Panc1 (cell line): ENCODE results near the gene VSIG8. TPM values are rescaled to one million over a fixed set of nuclear protein-coding genes. Genes with fewer than 3 reads are reported as not detected.

Experiments
- ATAC-seq: fragments of 200-7000 bp; cut with Tn5 transposase; 2 replicates; pipeline ENCODE4 v1.9.1; 2020; ENCODE audit warnings: mild to moderate bottlenecking, moderate library complexity
- BruUV-seq: library from RNA; stranded (reverse); fragments of 400-500 nt; replicated peaks from 2 replicates; lab custom pipeline; 2021; lab: Mats Ljungman, UMichigan
- CTCF ChIA-PET: fragments of 300-600 bp; sonication (Branson Sonifier 250); formaldehyde crosslinking; loops from one replicate; lab custom pipeline; 2022; ENCODE audit warnings: antibody characterized with exemption; lab: Charles Lee
- POLR2A ChIA-PET: fragments of 300-600 bp; sonication (Branson Sonifier 250); formaldehyde crosslinking; loops from one replicate; lab custom pipeline; 2022; ENCODE audit warnings: antibody characterized with exemption; lab: Charles Lee
- DNase-seq: peaks from one replicate; pipeline ENCODE4 v3.0.0-alpha.2; 2010; ENCODE audit warnings: low read depth, low spot score
- H3K27ac ChIP-seq: 2 replicates; pipeline ENCODE4 v1.5.1; 2011; ENCODE audit warnings: mild to moderate bottlenecking, low read length, inconsistent platforms
- H3K27me3 ChIP-seq: fragments of 200-500 bp; sonication (Bioruptor generic); 2 replicates; pipeline ENCODE4 v1.6.0; 2014; ENCODE audit warnings: low read length, inconsistent platforms; ENCODE audit not compliant: control insufficient read depth, insufficient read depth
- H3K36me3 ChIP-seq: fragments of 200-500 bp; sonication (Bioruptor generic); 2 replicates; pipeline ENCODE4 v1.5.1; 2014; ENCODE audit warnings: inconsistent platforms, mild to moderate bottlenecking, low read length, moderate library complexity; ENCODE audit not compliant: control insufficient read depth, insufficient read depth
- H3K4me1 ChIP-seq: 2 replicates; pipeline ENCODE4 v1.5.1; 2011; ENCODE audit warnings: inconsistent platforms, mild to moderate bottlenecking, low read length, moderate library complexity; ENCODE audit not compliant: control insufficient read depth, insufficient read depth
- H3K4me3 ChIP-seq, 2 experiments: 2 replicates each; pipeline ENCODE4 v1.5.1; 2011 to 2012; ENCODE audit warnings: low read depth in 2 of 2, low read length in 2 of 2, mild to moderate bottlenecking in 2 of 2, inconsistent platforms in 1 of 2, moderate library complexity in 1 of 2
- H3K9me3 ChIP-seq: fragments of 200-500 bp; sonication (Bioruptor generic); 2 replicates; pipeline ENCODE4 v1.5.1; 2014; ENCODE audit warnings: low read depth, mild to moderate bottlenecking, inconsistent platforms, low read length, moderate library complexity; ENCODE audit not compliant: control insufficient read depth, insufficient read depth
- POLR2AphosphoS5 ChIP-seq: IDR thresholded peaks from 2 replicates; pipeline ENCODE4 v1.6.1; 2012; ENCODE audit warnings: mild to moderate bottlenecking, low read depth, low read length, moderate library complexity
- SIN3A ChIP-seq: IDR thresholded peaks from 2 replicates; pipeline ENCODE4 v1.6.1; 2012; ENCODE audit warnings: low read depth, mild to moderate bottlenecking, low read length, moderate library complexity, borderline replicate concordance; ENCODE audit not compliant: insufficient read depth
- TCF7L2 ChIP-seq: IDR thresholded peaks from 2 replicates; pipeline ENCODE4 v1.6.1; 2011; ENCODE audit warnings: mild to moderate bottlenecking, low read depth, low read length, inconsistent platforms
- in situ Hi-C: cut with HindIII; loops from 2 replicates; pipeline ENCODE4 v1.10.0; 2016; ENCODE audit warnings: low sequenced_read_pairs, low pct_unique_long_range_greater_than_20kb
- intact Hi-C: fragments of 100-400 bp; cut with micrococcal nuclease; formaldehyde crosslinking; loops from one replicate; pipeline ENCODE4 v1.10.0; 2022; ENCODE audit not compliant: unreplicated experiment
- total RNA-seq: library from RNA; stranded (reverse); gene quantifications from one replicate; pipeline ENCODE4 v1.2.1, GENCODE V29; 2021; ENCODE audit not compliant: unreplicated experiment
- TF ChIP-seq, protein P1 (sequence below), 2 experiments: IDR thresholded peaks; 2 replicates each; pipeline ENCODE4 v1.6.1; 2011 to 2012; ENCODE audit warnings: low read depth in 2 of 2, control low read depth in 1 of 2, low read length in 1 of 2, mild to moderate bottlenecking in 1 of 2, moderate library complexity in 1 of 2; ENCODE audit not compliant: insufficient read depth in 1 of 2
- TF ChIP-seq, protein P2 (sequence below): fragments of 450-650 bp; IDR thresholded peaks from 2 replicates; pipeline ENCODE4 v1.5.1; 2017; ENCODE audit warnings: mild to moderate bottlenecking

VSIG8 gene
- total RNA-seq, 1 experiment from 2014 or later, result not detected

DNA sequence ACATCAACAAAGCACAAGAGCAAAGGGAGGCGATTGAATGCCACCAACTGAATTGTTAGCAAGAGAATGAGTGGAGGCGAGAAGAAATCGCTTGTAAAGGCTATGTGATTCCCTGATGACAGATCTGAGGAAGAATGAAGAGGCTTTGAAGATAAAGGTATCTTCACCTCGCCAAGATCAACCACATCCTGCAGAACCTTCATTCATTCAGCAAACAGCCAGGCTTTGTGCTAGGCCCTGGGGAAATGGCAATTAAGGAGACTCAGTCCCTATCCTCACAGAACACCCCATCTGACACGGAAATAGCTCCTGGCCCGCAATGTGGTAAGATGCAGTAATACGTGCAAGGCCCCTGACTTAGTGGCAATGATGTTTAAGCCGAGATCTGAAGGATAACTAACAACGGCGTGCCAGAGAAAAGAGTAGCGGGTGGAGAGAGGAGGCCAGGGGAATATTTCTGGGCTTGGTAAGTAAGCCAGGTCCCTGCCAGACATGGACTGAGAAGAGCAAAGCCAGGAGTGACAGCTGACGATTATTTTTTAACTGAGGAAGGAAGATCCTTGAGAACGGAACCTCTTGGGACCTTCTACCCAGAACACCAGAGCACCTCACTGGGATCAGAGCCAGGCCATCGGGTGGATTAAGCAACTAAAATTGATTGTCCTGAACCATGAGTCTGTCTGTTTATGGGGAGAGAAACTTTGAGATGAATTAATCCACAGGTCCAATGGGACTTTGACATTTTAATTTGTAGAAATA, 4.6 kb upstream of the VSIG8 start:
- TF ChIP-seq, protein P1, sequence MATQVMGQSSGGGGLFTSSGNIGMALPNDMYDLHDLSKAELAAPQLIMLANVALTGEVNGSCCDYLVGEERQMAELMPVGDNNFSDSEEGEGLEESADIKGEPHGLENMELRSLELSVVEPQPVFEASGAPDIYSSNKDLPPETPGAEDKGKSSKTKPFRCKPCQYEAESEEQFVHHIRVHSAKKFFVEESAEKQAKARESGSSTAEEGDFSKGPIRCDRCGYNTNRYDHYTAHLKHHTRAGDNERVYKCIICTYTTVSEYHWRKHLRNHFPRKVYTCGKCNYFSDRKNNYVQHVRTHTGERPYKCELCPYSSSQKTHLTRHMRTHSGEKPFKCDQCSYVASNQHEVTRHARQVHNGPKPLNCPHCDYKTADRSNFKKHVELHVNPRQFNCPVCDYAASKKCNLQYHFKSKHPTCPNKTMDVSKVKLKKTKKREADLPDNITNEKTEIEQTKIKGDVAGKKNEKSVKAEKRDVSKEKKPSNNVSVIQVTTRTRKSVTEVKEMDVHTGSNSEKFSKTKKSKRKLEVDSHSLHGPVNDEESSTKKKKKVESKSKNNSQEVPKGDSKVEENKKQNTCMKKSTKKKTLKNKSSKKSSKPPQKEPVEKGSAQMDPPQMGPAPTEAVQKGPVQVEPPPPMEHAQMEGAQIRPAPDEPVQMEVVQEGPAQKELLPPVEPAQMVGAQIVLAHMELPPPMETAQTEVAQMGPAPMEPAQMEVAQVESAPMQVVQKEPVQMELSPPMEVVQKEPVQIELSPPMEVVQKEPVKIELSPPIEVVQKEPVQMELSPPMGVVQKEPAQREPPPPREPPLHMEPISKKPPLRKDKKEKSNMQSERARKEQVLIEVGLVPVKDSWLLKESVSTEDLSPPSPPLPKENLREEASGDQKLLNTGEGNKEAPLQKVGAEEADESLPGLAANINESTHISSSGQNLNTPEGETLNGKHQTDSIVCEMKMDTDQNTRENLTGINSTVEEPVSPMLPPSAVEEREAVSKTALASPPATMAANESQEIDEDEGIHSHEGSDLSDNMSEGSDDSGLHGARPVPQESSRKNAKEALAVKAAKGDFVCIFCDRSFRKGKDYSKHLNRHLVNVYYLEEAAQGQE (IDR thresholded peaks at IDR 0.05; ENCODE audit: insufficient read depth in 1 of 2, low read depth in 2 of 2, low read length in 1 of 2), result no peak
- TF ChIP-seq SIN3A (no peak), TCF7L2 (no peak), POLR2AphosphoS5 (no peak)
- TF ChIP-seq, protein P2, sequence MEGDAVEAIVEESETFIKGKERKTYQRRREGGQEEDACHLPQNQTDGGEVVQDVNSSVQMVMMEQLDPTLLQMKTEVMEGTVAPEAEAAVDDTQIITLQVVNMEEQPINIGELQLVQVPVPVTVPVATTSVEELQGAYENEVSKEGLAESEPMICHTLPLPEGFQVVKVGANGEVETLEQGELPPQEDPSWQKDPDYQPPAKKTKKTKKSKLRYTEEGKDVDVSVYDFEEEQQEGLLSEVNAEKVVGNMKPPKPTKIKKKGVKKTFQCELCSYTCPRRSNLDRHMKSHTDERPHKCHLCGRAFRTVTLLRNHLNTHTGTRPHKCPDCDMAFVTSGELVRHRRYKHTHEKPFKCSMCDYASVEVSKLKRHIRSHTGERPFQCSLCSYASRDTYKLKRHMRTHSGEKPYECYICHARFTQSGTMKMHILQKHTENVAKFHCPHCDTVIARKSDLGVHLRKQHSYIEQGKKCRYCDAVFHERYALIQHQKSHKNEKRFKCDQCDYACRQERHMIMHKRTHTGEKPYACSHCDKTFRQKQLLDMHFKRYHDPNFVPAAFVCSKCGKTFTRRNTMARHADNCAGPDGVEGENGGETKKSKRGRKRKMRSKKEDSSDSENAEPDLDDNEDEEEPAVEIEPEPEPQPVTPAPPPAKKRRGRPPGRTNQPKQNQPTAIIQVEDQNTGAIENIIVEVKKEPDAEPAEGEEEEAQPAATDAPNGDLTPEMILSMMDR, result no peak
- H3K27ac ChIP-seq, result no peak overlapping the region
- DNase-seq, result no peak
- ChIA-PET CTCF (no interaction called here), POLR2A (no interaction called here)
- H3K27me3 ChIP-seq, result no peaks in the 10 kb centered on the region
- H3K4me1 ChIP-seq, result no peaks in the 10 kb centered on the region
- in situ Hi-C loops (no loop called here), intact Hi-C loops (no loop called here)
- no TSS peak for BruUV-seq
- no peak for ATAC-seq
- no peaks in the 10 kb centered on the region for H3K9me3 ChIP-seq
- no peaks in the 10 kb centered on the region for H3K36me3 ChIP-seq
- no peak overlapping the region for H3K4me3 ChIP-seq

DNA sequence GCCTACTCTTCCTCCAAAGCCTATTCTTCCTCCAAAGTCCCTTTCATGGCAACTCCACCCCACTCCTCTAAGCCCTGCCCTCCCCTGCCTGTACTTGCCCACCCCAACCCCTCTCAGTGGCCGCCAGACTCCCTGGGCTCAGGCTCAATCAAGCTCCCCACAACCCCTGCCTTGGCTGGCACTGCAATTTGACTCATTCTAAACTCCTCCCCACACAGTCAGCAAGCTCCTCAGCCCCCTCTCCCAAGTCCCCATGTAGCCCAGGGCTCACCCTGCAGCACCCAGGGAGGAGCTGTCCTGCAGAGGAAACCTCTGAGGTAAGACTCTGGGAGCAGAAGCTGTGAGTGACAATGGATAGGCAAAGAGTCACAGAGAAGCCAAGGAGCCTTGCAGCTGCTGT, 3.6 kb upstream of the VSIG8 start:
- ChIA-PET CTCF (no interaction called here), POLR2A (no interaction called here)
- intact Hi-C loops (no loop called here), in situ Hi-C loops (no loop called here)
- ATAC-seq, result no peak
- Histone ChIP-seq H3K4me1 (no peaks in the 10 kb centered on the region), H3K4me3 (no peak overlapping the region), H3K9me3 (no peaks in the 10 kb centered on the region), H3K27ac (no peak overlapping the region), H3K27me3 (no peaks in the 10 kb centered on the region), H3K36me3 (no peaks in the 10 kb centered on the region)
- DNase-seq, result no peak
- no TSS peak for BruUV-seq
- TF ChIP-seq SIN3A (no peak), POLR2AphosphoS5 (no peak), TCF7L2 (no peak)
- TF ChIP-seq, protein P1 (IDR thresholded peaks at IDR 0.05; ENCODE audit: insufficient read depth in 1 of 2, low read depth in 2 of 2, low read length in 1 of 2), result no peak
- TF ChIP-seq, protein P2, result no peak
